ENCODE results near the gene CKLF. TPM values are rescaled to one million over a fixed set of nuclear protein-coding genes. Genes with fewer than 3 reads are reported as not detected.
A peak's percentile ranks its signal among the peaks of the same experiment; 100 is the strongest.

The CKLF gene
- total RNA-seq, 2 donors from 2014 or later, result 22.5 to 40.7 TPM

DNA sequence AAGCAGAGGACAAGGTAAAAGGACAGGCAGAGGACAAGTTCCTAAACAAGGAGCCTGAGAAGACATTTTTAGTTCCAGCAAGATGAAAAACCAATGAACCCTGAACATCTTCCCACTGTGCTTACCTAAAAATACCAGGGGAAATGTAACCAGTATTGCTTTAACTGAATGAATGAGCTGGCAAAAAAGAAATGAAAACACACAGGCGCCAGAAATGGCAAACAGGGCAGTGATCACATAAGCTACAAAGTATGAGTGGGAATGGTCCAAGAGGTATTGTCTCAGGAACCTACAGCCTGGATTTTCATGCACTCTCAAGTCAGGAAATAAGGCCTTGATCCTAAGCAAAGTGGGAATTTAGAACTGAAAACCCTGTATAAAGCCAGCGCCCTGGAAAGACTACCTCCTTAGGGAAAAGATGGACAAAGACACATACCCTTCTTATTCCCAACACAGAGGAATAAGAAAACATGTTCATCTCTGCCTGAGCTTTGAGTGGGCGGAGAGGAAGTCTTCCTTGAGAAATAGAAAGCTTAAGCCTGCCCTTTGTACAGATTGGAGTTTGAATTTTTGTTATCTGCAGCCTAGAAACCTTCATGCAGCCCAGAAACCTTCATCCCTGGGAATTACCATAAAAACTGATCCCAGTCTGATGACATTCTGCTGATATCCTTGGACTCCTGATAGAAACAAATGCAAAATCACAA, 29.0 kb downstream of the CKLF start:
- Histone ChIP-seq H3K27me3 (ENCODE audit: control insufficient read depth, insufficient read depth, low read length, poor library complexity, severe bottlenecking) (peaks cover 37% of the 10 kb centered on the region), H3K4me1 (ENCODE audit: control insufficient read depth, insufficient read depth, low read length) (peaks cover 2% of the 10 kb centered on the region), H3K9me3 (ENCODE audit: control insufficient read depth, low read length) (no peaks in the 10 kb centered on the region), H3K4me3 (ENCODE audit: low read length) (no peak overlapping the region), H3K9ac (ENCODE audit: extremely low read depth, low read length, poor library complexity, severe bottlenecking) (no peak overlapping the region), H3K27ac (ENCODE audit: low read depth, low read length) (no peak overlapping the region), H3K36me3 (ENCODE audit: control insufficient read depth, insufficient read depth, low read length) (no peaks in the 10 kb centered on the region)
- 82 to 95% methylated on average over 2 to 3 of the region's 3 CpGs for WGBS, 2 experiments (ENCODE audit: insufficient coverage in 1 of 2, insufficient read length in 1 of 2)
- H3K27me3 Mint-ChIP-seq (ENCODE audit: insufficient read depth), result peaks cover 49% of the 10 kb centered on the region
- H3K4me1 Mint-ChIP-seq, result peaks cover 9% of the 10 kb centered on the region
- H3K36me3 Mint-ChIP-seq (ENCODE audit: low read depth), result no peaks in the 10 kb centered on the region
- no peak overlapping the region for H3K4me3 Mint-ChIP-seq
- TF ChIP-seq, protein P1, sequence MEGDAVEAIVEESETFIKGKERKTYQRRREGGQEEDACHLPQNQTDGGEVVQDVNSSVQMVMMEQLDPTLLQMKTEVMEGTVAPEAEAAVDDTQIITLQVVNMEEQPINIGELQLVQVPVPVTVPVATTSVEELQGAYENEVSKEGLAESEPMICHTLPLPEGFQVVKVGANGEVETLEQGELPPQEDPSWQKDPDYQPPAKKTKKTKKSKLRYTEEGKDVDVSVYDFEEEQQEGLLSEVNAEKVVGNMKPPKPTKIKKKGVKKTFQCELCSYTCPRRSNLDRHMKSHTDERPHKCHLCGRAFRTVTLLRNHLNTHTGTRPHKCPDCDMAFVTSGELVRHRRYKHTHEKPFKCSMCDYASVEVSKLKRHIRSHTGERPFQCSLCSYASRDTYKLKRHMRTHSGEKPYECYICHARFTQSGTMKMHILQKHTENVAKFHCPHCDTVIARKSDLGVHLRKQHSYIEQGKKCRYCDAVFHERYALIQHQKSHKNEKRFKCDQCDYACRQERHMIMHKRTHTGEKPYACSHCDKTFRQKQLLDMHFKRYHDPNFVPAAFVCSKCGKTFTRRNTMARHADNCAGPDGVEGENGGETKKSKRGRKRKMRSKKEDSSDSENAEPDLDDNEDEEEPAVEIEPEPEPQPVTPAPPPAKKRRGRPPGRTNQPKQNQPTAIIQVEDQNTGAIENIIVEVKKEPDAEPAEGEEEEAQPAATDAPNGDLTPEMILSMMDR (conservative IDR thresholded peaks at IDR 0.05), result no peak
- H3K9me3 Mint-ChIP-seq, result no peaks in the 10 kb centered on the region
- no peak overlapping the region for H3K27ac Mint-ChIP-seq
- DNase-seq, result no peak

GRCh38 chr16:66585481-66586239, 33.3 kb downstream of the CKLF start:
- DNase-seq, result peak; percentile 22
- H3K36me3 Mint-ChIP-seq (ENCODE audit: low read depth), result no peaks in the 10 kb centered on the region
- no peaks in the 10 kb centered on the region for H3K9me3 Mint-ChIP-seq
- H3K4me3 Mint-ChIP-seq, result no peak overlapping the region
- peaks cover 1% of the 10 kb centered on the region for H3K4me1 ChIP-seq (ENCODE audit: control insufficient read depth, insufficient read depth, low read length)
- no peak overlapping the region for H3K4me3 ChIP-seq (ENCODE audit: low read length)
- no peaks in the 10 kb centered on the region for H3K9me3 ChIP-seq (ENCODE audit: control insufficient read depth, low read length)
- H3K27me3 ChIP-seq (ENCODE audit: control insufficient read depth, insufficient read depth, low read length, poor library complexity, severe bottlenecking), result no peaks in the 10 kb centered on the region
- no peak overlapping the region for H3K9ac ChIP-seq (ENCODE audit: extremely low read depth, low read length, poor library complexity, severe bottlenecking)
- TF ChIP-seq, protein P1 (conservative IDR thresholded peaks at IDR 0.05), result no peak
- no peaks in the 10 kb centered on the region for H3K36me3 ChIP-seq (ENCODE audit: control insufficient read depth, insufficient read depth, low read length)
- 84 to 86% methylated on average over 7 to 10 of the region's 10 CpGs for WGBS, 2 experiments (ENCODE audit: insufficient coverage in 1 of 2, insufficient read length in 1 of 2)
- H3K27me3 Mint-ChIP-seq (ENCODE audit: insufficient read depth), result peaks cover 8% of the 10 kb centered on the region
- H3K27ac ChIP-seq (ENCODE audit: low read depth, low read length), result no peak overlapping the region
- H3K27ac Mint-ChIP-seq, result no peak overlapping the region
- H3K4me1 Mint-ChIP-seq, result peaks cover 4% of the 10 kb centered on the region

DNA sequence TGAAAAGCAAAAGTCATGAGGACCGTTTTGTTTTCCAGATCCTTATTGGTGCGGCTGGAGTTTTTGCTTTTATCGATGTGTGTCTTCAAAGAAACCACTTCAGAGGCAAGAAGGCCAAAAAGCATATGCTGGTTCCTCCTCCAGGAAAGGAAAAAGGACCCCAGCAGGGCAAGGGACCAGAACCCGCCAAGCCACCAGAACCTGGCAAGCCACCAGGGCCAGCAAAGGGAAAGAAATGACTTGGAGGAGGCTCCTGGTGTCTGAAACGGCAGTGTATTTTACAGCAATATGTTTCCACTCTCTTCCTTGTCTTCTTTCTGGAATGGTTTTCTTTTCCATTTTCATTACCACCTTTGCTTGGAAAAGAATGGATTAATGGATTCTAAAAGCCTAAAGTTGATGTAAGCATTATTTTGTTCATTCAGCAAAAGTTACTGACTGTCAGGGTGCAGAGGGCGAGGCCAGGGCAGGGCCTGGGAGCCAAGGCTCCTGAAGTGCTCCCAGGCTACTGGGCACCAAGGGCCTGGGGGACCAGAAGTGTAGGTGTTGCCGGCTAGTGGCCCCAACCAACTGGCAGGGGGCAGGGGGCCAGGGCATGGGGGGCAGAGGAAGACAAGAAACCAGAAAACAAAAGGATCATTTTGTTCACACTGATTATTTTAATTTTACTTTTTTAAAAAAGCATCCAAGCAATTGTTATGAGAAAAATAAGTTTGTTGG, 35.7 kb downstream of the CKLF start:
- H3K27me3 ChIP-seq (ENCODE audit: control insufficient read depth, insufficient read depth, low read length, poor library complexity, severe bottlenecking), result no peaks in the 10 kb centered on the region
- Mint-ChIP-seq H3K9me3 (no peaks in the 10 kb centered on the region), H3K36me3 (ENCODE audit: low read depth) (no peaks in the 10 kb centered on the region), H3K4me3 (no peak overlapping the region), H3K4me1 (no peaks in the 10 kb centered on the region), H3K27me3 (ENCODE audit: insufficient read depth) (no peaks in the 10 kb centered on the region), H3K27ac (no peak overlapping the region)
- TF ChIP-seq, protein P1 (conservative IDR thresholded peaks at IDR 0.05), result no peak
- H3K4me1 ChIP-seq (ENCODE audit: control insufficient read depth, insufficient read depth, low read length), result no peaks in the 10 kb centered on the region
- WGBS, 2 experiments (ENCODE audit: insufficient coverage in 1 of 2, insufficient read length in 1 of 2), result 86 to 88% methylated on average over 5 to 7 of the region's 7 CpGs
- H3K36me3 ChIP-seq (ENCODE audit: control insufficient read depth, insufficient read depth, low read length), result no peaks in the 10 kb centered on the region
- no peak overlapping the region for H3K4me3 ChIP-seq (ENCODE audit: low read length)
- DNase-seq, result peak; percentile 32
- H3K27ac ChIP-seq (ENCODE audit: low read depth, low read length), result no peak overlapping the region
- H3K9ac ChIP-seq (ENCODE audit: extremely low read depth, low read length, poor library complexity, severe bottlenecking), result no peak overlapping the region
- no peaks in the 10 kb centered on the region for H3K9me3 ChIP-seq (ENCODE audit: control insufficient read depth, low read length)

Measured in endodermal cell (in vitro differentiated cells).